GM18873 (cell line): ENCODE results near the gene PACRG.
"Not testable (repeated sequence)": the region's sequence is repeated elsewhere in the genome, so short reads cannot be mapped to it uniquely, and the experiment has no call there.

ENCODE experiments used
- ATAC-seq: cut with Tn5 transposase; IDR thresholded peaks from one replicate; pipeline ENCODE4 v1.9.1; 2021; ENCODE audit warnings: mild to moderate bottlenecking, moderate library complexity, moderate number of reproducible peaks; ENCODE audit not compliant: unreplicated experiment, low FRiP score

PACRG gene

DNA sequence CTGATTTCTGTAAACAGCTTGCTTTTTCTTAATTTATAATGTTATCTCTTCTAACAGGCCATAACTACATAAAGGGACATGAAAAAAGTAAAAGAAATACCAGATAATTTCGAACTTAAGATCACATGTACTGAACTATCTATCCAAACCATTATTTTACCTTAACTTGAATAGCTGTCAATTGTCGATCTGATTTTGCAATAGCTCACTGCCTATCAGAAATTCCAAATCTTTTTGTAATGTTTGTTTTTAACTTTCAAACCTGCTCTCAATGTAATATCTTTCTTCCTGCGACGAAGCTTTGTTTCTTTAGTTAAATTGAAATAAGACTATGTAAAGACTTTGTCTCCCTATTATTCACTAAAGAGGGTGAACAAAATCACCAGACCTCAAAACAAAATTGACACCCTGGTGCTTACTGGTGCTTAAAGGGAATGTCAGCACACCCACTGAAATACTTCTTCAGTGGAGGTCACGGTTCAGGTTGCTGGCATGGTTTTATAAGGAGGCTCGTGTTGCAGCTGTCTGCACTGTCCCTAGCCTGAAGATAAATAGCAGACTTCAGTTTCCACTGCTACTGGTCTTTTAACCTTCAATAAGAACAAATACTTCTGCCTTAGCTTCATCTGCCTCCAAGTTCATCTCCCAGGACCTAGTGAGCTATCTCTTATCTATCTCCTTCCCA is 569.2 kb downstream of the PACRG start:
- no peak for ATAC-seq

DNA sequence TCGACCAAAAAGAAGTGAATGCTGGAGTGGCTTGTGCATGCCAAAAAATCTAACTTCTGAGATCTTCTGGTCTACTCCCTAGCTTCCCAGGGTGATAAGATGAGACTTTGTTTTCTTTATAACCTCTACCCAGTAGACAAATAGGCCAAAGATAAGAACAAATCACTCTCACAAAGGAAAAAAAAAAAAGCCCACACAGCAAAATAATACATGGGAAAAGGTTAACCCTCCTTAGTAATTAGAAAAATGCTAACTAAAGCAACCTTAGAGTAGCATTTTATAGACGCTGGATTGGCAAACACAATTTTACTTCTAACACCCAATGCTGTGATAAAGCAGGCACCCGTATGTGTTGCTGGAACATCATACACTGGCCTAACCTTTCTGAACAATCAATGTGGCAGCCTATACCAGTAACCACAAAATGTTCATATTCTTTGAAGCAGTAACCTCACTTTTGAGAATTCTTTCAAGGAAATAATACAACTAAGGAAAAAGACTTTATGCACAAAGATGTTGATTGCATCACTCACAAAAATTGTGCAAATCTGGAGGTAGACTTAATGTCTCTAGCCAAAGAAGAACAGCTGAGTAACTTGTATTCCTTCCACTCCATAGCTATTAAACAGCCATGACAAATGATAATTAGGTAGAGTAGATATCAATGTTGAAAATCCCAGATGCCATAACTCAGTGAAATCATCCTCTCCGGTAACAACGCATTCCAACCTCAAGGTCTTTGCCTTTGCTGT is 570.5 kb downstream of the PACRG start:
- ATAC-seq: no peak

DNA sequence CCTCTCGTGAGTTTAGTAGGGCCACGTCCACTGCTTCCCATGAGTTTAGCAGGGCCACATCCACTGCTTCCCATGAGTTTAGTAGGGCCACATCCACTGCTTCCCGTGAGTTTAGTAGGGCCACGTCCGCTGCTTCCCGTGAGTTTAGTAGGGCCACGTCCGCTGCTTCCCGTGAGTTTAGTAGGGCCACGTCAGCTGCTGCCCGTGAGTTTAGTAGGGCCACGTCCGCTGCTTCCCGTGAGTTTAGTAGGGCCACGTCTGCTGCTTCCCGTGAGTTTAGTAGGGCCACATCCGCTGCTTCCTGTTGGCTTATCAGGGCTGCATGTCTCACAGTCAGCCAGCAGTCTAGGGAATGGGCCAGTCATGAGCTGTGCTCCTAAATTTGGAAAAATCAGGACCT is 573.1 kb downstream of the PACRG start:
- no peak for ATAC-seq

DNA sequence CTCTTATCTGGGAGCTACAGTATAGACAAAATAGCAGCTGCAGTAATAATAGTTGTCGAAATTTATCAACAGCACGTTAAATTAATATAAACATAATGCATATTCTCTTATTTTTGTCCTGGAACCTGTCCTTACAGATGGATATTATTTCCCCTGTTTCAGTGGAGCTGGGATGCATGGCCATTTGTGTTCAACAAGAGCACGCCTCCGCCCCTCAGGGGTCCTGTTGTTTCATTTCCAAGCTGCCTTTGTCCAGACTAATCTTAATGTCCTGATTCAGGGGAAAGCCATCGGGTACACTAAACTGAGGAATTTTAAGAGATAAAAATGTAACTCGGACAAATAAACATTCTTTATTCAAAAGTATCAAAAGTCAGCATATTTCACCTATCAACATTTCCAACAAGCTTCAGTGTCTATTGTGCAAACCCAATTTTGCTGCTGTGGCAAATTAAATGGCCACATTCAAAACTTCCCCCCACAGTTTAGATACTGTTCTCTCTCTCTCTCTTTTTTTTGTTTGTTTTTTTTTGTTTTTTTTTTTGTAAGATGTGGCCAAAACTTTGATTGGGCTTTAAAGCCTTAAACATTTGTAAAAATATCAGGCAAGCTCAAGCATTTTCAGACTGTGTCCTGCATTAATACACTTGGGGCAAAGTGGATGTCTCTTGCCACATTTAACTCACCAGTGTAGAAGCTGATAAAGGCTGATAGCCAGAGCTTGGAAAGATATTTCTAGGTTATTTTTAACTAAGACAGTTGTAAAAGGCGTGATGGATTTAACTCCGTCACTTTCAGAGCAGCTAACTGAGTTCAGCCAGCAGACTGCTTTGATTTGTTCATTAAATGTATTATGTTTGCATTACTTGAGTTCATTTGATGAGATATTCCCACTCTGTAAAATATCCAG is 574.2 kb downstream of the PACRG start:
- no peak for ATAC-seq

DNA sequence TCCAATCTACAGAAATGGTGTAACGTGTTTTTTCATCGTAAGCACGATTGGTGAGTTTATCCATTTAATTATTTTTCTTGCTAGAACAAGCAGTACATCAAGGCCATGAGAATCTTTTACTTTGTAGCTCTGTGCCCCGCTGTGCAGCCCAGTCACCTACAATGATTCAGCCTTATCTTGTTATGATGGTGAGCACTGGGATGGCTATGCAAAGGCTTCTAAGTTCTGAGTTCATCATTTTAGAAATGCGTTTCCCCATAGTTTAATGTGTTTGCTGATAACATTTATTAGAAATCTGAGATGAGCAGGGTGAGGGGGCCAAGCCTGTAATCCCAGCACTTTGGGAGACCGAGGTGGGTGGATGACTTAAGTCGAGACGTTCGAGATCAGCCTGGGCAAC is 575.0 kb downstream of the PACRG start:
- no peak for ATAC-seq

DNA sequence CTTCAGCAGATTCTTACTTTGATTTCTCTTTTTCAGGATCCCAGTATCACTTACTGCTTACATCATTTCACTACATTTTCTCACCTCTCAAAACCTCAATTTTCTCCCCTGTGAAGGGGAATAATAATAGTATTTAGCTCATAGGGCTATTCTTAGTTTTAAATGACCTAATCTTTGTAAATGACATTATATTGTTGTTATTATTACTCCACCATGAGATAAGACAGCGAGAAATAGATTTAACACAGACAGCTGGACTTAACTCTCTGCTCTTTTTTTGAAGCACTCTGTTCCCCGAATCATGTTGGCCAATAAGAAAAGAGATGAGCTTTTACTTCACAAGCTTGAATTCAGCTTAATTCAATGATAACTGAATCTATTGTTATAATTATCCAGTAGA is 578.2 kb downstream of the PACRG start:
- ATAC-seq: no peak

DNA sequence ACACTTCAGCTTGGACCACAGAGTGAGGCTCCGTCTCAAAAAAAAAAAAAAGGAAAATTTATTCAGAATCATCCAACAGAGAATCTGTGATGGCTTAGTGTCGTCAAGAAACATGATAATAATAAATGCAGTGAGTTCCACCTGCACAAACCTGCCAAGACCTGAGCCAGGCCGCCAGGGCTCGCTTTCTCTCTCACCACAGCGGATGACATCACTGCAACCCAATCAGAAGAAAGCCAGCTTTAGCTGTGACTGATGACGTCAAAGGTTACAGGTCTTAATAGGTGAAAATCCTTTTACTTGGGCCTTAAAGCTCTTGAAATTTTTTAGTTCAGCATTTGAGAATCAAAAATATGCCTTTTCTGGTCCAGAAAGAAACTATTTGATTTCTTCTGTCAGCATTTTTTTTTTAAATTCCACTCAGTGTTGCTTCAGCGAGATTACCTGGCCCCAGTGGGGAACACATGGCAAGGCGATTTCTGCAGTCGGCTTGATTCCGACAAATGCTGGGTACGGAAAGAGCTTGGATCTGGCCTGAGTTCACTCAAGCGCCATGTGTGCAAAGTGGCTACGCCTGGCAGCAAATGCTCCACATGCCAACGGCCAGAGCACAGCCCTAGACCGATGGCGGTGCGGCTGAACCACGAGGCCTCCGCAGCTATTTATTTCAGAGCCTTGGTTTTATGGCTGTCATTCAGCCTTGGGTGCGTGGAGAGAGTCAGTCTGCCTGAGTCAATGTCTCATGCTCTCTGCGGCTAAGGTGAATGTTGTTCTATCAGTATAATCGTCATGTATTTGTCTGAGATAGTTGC is 581.1 kb downstream of the PACRG start:
- ATAC-seq: no peak

DNA sequence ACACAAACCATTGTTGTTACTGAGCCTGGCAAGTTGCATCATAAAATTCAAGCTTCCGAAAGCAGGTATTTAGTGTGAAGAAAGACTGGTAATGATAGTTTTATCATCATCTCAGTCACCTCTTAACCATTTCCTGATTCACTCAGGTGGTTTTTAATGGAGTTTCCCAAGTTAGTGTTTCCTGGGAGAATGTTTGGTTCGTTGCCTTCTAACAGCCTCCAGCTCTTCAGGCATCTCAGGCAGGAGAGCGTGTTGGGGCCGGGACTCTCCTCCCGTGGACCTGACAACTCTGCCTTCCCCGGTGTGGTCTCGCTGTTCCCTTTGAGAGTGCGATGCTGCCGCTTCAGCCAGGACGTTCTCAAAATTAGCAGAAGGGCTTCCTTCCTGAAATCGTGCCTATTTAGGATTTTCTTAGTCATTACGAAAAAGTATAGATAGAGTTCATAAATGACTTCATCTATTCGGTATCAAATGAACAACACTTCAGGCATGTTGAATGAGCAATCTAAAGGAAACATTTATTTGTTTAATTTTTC is 581.8 kb downstream of the PACRG start:
- ATAC-seq: no peak

DNA sequence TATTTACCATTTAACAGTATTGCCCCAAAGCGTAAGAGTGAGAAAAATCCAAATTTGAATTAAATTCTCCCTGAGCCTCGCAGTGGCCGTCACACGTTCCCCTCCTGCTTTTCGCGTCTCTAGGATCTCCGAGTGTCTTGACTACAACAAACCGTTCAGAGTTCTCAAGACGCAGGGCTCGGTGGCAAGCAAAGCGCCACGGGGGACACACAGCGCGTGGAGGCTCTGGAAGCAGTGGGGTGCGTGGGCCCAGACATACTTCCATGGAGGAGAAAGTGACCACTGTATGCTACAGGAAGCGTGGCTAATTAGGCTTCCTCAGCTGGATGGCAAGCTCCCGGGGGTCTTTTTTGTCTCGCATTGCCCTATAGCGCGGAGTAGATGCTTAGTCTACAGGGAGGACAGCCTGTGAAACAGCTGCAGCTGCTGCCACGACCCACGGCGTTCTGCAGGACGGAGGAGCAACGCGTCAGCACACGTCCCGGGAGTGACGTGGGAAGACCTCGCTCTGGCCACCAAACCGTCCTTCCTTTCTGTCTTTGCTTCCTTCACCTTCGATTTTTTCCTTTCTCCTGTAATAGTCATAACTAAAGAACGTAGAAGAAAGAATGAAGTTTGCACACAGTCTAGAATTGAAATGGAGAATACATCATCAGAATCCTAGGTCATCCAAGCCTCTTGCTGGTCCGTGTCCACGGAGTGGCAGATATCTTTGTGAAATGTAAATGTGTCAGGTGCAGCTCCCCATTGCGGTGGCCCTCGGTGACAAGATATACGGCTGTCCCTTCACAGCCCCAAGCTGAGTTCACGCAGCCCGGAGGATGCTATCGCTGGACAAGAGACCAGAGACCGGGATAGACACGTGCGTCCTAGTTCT is 582.6 kb downstream of the PACRG start:
- no peak for ATAC-seq

DNA sequence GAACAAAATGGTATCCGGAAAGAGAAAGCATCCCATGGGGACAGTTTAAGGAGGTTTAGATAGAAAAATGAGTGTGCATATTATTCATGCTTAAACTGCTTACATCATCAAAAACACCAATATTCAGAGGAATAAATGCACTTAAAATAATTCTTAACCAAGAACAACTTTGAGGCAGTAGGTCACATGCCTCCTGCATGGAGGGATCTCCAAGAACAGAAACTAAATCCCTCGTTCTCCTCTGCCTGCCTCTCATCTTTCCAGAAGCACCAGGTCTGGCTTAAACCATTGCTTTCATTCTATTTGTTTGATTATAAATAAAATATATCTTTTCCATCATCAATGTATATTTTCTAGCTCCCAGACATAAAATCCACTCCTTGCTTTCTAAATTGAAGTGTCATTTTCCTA is 583.2 kb downstream of the PACRG start:
- ATAC-seq: no peak

DNA sequence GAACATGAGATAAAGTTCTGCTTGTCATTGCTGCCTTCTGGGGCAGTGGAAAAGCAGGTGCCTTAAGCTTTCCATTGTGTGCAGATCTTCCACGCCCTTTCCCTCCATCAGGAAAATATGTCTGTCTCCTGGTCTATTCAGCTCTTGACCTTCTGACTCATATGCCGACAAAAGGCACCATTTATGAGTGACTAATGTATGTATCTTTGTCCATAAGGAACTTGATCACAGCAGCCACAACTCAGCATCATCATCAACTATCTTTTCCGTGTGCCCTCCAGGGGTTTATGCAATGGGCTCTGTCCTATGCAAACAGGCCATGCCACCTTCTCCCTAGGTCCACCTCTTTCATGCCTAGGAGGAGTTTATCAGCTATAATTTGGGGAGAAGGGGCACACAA is 584.1 kb downstream of the PACRG start:
- no peak for ATAC-seq

DNA sequence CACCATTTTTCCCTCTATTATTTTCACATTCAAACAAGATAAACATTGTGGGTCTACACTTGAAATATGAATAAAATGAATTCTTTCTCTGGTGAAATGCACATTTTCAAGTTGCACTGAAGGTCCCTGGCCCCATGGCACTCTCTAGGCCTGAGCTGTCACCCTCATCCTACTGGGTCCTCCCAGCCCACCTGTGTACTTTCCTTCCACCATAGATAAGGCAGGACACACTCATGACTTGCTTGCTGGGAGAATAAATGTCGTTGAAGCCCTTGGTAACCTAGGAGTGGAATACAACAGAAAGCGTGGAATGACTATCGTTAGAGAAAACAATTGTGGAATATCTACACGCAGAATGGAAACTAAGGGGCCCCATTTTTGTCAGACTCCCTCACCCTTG is 585.8 kb downstream of the PACRG start:
- ATAC-seq: no peak

DNA sequence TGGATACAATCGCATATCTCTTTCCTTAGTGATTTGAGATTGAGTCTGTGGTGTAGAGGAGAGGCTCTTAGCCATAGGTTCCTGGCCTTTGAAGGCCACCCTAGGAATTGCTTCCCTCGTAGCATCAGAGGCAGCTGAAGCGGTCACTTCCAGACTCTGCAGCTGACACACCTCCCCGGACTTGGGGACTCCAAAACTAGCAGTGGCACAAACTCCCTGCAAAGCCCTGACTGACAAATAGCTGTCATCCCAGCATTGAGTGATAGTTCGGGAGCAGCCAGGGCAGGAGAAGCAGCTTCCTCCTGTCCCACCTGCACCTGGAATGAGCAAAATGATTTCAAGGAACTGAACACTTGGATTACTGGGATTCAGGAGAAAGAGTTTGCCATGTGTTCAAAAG is 586.2 kb downstream of the PACRG start:
- ATAC-seq: no peak

DNA sequence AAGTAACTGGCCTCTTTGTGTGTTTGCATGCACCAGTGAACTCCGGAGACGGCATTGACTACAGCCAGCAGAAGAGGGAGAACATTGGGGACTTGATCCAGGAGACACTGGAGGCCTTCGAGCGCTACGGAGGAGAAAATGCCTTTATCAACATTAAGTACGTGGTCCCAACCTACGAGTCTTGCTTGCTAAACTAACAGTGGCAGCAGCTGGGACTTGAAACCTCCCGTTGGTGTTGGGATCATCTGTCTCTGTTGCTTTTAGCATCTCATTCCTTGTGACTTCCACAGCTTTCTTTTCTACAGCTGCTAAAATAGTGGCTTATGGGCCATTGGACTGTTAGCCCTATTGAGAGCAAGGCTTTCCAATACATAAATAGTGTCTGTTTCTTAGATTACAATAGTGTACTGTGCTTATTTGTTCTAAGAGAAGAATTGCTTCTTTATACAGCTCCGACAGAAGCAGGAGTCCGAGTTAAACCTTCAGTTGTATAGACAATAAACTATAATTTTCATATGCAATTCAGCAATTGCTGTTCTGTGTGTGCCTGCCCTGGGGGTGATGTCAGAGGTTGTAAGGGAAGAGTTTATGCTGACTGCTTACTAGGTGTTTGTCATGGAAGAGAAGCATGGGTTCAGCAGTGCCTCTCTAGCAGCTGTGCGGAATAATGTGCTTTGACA is 587.2 kb downstream of the PACRG start:
- ATAC-seq: no peak

DNA sequence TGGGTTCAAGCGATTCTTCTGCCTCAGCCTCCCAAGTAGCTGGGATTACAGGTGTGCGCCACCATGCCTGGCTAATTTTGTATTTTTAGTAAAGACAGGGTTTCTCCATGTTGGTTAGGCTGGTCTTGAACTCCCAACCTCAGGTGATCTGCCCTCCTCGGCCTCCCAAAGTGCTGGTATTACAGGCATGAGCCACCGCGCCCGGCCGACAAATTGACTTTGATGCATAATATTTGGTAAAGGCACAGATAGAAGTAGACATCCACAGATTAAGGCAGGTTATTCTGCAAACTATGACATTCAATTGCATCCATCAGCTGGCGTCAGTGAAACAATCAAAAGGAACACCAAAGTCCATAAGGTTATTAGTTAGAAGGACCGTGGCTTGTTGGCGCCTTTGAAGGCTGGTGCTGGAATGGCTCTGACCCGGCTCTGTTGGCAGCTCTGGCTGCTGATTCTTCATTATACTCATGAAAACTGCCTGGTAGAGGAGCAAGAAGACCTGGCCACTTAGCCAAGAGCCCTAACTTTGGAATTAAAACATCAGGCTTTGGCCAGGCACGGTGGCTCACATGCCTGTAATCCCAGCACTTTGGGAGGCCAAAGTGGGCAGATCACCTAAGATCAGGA is 589.2 kb downstream of the PACRG start:
- ATAC-seq: not testable (repeated sequence)

DNA sequence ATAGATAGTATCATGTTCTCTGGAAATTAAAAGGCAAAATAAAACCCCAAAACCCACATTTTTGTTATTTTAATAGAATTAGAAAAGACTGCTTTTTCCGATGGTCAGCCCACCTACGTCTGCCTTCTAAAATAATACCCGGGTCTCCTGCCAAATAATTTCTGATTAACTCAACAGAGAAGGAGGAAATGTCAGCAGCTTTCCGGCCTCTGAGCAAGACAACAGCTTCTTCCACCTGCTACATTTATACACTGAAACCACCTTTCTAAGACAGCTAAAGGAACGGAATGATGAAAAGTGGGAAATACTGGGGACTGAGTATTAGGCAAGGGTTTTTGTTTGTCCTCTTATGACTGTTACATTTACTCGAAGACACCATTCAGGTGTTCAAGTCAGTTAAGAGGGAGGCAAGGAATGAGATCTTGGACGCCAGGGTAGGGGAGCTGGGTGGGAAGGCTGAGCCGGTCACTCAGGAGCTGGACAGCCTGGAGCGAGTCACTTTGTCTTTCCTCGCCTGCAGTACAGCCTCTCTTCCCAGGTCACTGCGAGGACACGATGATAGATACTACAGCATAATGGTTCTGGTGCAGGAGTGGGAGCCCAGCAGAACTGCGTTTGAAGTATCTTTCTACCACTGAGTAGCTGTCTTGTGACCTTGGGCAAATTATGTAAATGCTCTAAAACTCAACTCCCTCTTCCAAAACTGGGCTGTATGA is 590.5 kb downstream of the PACRG start:
- ATAC-seq: no peak

DNA sequence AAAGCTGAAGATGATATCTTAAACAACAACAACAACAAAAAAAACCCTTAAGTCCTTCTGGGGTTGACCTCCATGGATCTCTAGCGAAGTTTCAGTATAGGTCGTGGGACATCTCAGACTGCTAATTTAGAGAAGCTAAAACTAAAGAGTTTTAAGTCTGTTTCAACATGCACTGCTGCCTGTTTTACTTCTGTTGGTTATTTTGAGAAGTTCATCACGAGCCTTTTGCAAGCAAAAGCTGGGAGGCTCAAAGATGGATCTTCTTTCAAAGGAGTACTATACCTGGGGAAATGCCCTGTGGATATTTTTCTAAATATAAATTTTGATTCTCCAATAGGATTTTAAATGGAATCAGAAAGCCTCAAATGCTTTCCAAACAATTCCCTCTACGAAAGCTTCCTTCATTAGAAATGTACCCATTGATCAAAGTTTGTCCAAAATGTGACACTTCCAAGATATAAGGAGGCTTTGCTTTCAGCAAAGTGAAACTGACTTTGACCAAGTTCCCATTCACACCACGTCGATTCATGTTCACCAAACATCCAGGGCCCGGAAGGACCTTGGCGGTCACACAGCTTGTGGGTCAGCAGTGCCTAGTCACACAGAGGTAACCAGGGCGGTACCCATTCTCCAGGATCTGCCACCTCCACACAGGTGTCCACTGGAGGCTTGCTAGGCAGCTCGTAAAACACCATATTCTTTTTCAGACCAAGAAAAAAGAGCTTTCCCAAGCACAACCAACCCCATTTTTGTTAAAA is 592.0 kb downstream of the PACRG start:
- ATAC-seq: no peak
